Measurements from ENCODE around the gene RPS2.
A peak's percentile ranks its signal among the peaks of the same experiment; 100 is the strongest.

Gene RPS2

GRCh38 chr16:1980770-1981087 is 16.1 kb upstream of the RPS2 start:
- DNase-seq, result no peak

DNA sequence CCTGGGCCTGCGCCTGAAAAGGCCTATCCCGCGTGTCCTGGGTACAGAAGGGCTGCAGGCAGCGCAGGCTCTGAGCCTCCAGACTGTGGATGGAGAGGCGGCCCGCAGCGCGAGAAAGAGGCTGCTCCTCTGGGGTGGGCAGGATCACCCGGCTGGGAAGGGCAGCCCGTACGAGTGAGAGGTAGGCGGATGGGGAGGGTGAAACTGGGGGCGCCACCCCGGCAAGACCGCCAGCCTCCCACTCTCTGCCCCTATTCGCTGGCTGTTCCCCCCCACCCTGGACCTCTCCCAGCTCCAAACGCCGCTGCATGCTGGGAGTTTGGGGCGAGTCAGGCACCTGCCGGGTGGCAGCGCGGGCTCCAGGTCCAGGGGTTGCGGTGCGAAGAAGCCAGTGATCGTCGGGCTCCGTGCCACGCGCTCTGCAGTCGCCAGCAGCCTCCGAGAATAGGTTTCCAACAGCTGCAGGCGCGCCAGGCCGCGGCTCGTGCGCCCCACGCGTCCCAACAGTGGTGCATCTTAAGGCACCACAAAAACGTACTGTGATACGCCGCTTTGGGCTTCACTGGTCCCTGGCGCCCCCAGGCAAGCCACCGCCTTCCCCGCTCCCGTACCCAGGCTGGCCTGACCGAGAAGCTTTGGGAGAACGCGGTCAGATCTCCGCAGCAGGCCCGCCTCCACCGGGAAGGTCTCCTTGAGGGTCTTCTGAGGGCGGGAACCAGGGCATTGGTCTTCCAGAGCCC is 15.6 kb upstream of the RPS2 start:
- DNase-seq, result no peak

GRCh38 chr16:1979271-1980029 is 14.8 kb upstream of the RPS2 start:
- DNase-seq, result no peak

DNA sequence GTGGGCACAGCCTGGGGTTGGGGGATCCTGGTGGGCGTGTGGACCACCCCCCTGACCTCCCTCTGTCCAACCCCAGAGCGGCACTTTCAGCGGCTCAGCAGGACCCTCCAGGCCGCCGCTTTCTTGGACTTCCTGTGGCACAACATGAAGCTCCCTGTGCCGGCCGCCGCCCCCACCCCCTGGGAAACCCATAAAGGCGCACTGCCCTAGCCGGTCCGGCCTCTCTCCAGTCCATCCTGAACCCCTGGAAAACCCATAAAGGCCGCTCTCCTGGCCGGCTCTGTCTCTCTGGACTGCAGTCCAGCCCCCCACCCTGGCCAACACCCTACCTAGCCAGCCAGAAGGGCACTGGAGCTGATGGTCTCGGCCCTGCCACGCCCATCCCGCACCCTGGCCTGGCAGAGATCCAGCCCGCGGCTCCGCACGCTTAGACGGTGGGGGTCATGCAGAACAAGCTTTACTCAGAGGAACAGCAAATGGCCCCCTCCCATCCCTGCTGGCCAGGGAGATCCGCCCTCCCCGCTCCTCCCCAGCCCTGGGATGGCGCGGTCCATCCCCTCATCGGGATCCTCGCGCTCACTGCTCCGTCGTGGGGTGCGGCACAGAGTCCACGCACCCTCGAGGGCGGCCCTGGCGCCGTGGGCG is 14.0 kb upstream of the RPS2 start:
- no peak for DNase-seq

- DNase-seq, result no peak
Measured at GRCh38 chr16:1977875-1978268, 13.2 kb upstream of the RPS2 start.

DNA sequence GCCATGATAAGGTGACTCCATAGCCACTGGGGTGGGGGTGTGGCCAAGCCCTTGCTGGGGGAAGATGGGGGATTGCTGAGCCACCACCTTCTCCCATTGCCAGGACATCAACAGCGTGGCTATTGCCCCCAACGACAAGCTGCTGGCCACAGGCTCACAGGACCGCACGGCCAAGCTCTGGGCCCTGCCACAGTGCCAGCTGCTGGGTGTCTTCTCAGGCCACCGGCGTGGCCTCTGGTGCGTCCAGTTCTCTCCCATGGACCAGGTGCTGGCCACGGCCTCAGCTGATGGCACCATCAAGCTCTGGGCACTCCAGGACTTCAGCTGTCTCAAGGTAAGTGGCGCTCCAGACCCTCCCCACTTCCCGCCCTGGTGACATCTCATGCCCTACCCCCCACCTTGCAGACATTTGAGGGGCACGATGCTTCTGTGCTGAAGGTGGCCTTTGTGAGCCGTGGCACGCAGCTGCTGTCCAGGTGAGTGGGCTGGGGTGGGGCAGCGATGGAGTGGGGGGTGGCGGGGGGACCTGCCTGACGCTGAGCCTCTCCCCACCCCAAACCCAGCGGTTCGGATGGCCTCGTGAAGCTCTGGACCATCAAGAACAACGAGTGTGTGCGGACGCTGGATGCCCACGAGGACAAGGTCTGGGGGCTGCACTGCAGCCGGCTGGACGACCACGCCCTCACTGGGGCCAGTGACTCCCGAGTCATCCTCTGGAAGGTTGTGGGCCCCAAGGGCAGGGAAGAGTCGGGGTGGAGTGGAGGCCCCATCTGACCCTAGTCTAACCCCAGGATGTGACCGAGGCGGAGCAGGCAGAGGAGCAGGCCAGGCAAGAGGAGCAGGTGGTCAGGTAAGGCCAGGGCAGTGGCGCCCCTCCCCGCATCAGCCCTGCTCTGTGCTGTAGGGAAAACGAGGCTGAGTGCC is 12.6 kb upstream of the RPS2 start:
- no peak for DNase-seq

- DNase-seq, result no peak
Measured at GRCh38 chr16:1976216-1976520, 11.5 kb upstream of the RPS2 start.

DNA sequence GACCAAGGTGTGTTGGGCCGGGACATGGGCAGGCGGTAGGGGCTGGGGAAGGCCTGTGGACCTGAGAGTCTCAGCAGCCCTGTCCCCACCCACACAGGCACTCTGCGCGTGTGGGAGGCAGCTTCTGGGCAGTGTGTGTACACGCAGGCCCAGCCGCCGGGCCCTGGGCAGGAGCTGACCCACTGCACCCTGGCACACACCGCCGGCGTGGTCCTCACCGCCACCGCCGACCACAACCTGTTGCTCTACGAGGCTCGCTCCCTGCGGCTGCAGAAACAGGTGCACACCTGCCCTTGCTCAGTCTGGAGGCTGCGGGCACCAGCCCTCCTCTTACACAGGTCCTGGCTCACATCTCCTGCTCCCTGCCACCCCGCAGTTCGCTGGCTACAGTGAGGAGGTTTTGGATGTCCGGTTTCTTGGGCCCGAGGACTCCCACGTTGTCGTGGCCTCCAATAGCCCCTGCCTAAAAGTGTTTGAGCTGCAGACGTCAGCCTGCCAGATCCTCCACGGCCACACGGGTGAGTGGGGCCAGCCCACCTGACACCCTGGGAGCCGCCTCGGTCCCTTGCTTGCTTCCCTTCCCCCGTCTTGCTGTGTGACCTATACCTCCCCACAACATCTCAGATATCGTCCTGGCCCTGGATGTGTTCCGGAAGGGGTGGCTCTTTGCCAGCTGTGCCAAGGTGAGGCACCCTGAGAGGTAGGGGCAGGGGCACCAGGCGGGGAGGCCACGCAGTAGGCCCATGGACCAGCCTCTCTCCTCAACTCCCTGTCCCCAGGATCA is 11.0 kb upstream of the RPS2 start:
- DNase-seq, result no peak

DNA sequence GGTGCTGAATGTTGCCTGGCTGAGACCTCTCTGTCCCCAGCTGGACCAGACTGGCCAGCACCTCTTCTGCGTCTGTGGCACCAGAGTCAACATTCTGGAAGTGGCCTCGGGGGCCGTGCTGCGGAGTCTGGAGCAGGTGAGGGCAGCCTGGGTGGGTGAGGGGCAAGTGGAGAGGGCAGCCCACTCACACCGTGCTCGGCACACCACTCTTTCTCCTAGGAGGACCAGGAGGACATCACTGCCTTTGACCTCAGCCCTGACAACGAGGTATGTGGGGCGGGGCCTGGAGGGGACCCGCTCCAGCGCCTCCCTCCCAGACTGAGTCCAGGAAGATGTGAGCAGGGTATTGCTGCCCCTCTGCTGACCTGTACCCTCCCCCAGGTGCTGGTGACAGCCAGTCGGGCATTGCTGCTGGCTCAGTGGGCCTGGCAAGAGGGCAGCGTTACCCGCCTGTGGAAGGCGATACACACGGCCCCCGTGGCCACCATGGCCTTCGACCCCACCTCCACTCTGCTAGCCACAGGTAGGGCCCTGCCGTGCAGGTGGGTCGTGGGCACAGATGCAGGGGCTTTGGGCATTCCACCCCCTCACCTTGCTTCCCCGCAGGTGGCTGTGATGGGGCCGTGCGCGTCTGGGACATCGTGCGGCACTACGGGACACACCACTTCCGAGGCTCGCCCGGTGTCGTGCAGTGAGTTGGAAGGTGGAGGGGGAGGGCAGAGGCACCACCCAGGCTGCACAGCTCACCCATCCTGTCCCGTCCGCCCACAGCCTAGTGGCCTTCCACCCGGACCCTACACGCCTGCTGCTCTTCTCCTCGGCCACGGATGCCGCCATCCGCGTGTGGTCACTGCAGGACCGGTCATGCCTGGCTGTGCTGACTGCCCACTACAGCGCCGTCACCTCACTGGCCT is 9.8 kb upstream of the RPS2 start:
- DNase-seq, result no peak

GRCh38 chr16:1973461-1974156 is 9.0 kb upstream of the RPS2 start:
- DNase-seq, result no peak

- no peak for DNase-seq
Measured at GRCh38 chr16:1972490-1972877, 7.9 kb upstream of the RPS2 start.

GRCh38 chr16:1971796-1972489 is 7.3 kb upstream of the RPS2 start, which contains the start of gene TBL3:
Gene TBL3 (plus strand): TSS chr16:1972053. CDS start chr16:1972165, 112 bp downstream.
- peak; percentile 96 for DNase-seq

- no peak for DNase-seq
Measured at GRCh38 chr16:1968146-1968953, 3.7 kb upstream of the RPS2 start.

DNA sequence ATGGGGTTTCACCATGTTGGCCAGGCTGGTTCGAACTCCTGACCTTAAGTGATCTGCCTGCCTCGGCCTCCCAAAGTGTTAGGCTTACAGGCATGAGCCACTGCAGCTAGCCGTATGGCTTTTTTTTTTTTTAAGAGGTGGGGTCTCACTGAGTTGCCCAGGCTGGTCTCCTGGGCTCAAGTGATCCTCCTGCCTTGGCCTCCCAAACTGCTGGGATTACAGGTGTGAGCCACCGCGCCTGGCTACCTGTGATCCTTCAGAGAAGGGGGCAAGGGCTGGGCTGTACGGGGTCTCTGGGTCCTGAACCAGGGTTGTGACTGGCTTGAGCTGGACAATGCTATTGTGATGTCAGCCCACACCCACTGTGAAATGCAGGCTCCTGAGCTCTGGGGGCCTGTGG is 1.8 kb upstream of the RPS2 start, which contains the start of gene RNF151:
RNF151 (plus strand) TSS at position 397 of the 400 bp plus-strand sequence. CDS start 26 bp downstream, outside the sequence.
- no peak for DNase-seq

- DNase-seq, result no peak
Measured at GRCh38 chr16:1965396-1966001, 873 bp upstream of the RPS2 start.

GRCh38 chr16:1963806-1964505 is 670 bp downstream of the RPS2 start:
- DNase-seq, result no peak

All from right hindlimb (tissue), 1 donor.